ENCODE data around the gene MTG2. TPM values are rescaled to one million over a fixed set of nuclear protein-coding genes. Genes with fewer than 3 reads are reported as not detected.

MTG2 gene
- total and polyA plus RNA-seq, 2 of the 13 experiments (the other 11 are each of a cell fraction or from before 2014, with no cell fraction given), result 20.4 to 37.8 TPM

GRCh38 chr20:62143081-62143956, 39.5 kb upstream of the MTG2 start, which contains the start of the genes PSMA7 and SS18L1 (continued):
- TF ChIP-seq PRPF4 (IDR thresholded peaks at IDR 0.05; ENCODE audit: low read depth, low read length, poor library complexity, severe bottlenecking) (no peak), ZNF207 (IDR thresholded peaks at IDR 0.05; ENCODE audit: borderline replicate concordance) (no peak), FOXJ3 (CRISPR knock-in tag; IDR thresholded peaks at IDR 0.05; ENCODE audit: borderline replicate concordance) (no peak), RBFOX2 (IDR thresholded peaks at IDR 0.05; ENCODE audit: low read depth, low read length) (peak; percentile 96), ZNF616 (CRISPR knock-in tag; IDR thresholded peaks at IDR 0.05; ENCODE audit: low read depth) (no peak), MIXL1 (CRISPR knock-in tag; IDR thresholded peaks at IDR 0.05) (0 out of 2 replicates have a peak, but pooled peaks have one; percentile 13), TAF1 (CRISPR knock-in tag; IDR thresholded peaks at IDR 0.05) (peak; percentile 92), NFE2 (CRISPR knock-in tag; IDR thresholded peaks at IDR 0.05) (no peak), ZNF446 (CRISPR knock-in tag; IDR thresholded peaks at IDR 0.05) (no peak; the same call in 1 of the 2 replicates), PAXIP1 (CRISPR knock-in tag; conservative IDR thresholded peaks at IDR 0.05) (0 out of 2 replicates have a peak, but pooled peaks have one; percentile 40), ZNF775 (CRISPR knock-in tag; IDR thresholded peaks at IDR 0.05; ENCODE audit: borderline replicate concordance) (no peak), SMAD1 (CRISPR knock-in tag; IDR thresholded peaks at IDR 0.05; ENCODE audit: borderline replicate concordance, low read depth) (no peak), CHD4 (IDR thresholded peaks at IDR 0.05; ENCODE audit: borderline replicate concordance, low read length) (no peak), TAF15 (IDR thresholded peaks at IDR 0.05; ENCODE audit: low read depth, low read length, poor library complexity, severe bottlenecking) (no peak), ATF2 (CRISPR knock-in tag; IDR thresholded peaks at IDR 0.05) (no peak), ZBTB3 (CRISPR knock-in tag; IDR thresholded peaks at IDR 0.05; ENCODE audit: borderline replicate concordance, low read depth) (no peak; the same call in 1 of the 2 replicates), ZNF460 (CRISPR knock-in tag; IDR thresholded peaks at IDR 0.05; ENCODE audit: borderline replicate concordance) (no peak), SP140L (CRISPR knock-in tag; IDR thresholded peaks at IDR 0.05; ENCODE audit: borderline replicate concordance) (no peak), CREB3 (CRISPR knock-in tag; IDR thresholded peaks at IDR 0.05) (no peak)

All from HepG2 (cell line).